Left renal cortex interstitium (tissue), 4 donors: Measurements from ENCODE around the gene CCDC196. TPM values are rescaled to one million over a fixed set of nuclear protein-coding genes. Genes with fewer than 3 reads are reported as not detected.
"Not testable (repeated sequence)": the region's sequence is repeated elsewhere in the genome, so short reads cannot be mapped to it uniquely, and the experiment has no call there.

Experiments used
- DNase-seq, 4 donors: peaks; one replicate each; pipeline ENCODE4 v3.0.0-alpha.2; 2013; ENCODE audit warnings: low read depth in 4 of 4, low spot score in 2 of 4, missing footprints in 1 of 4
- polyA plus RNA-seq, 4 donors: library from polyadenylated mRNA; unstranded; fragments of 120-200 nt; gene quantifications; one replicate each; pipeline ENCODE4 v1.2.1, GENCODE V29; 2013; ENCODE audit not compliant: insufficient read length in 4 of 4

The CCDC196 gene
- polyA plus RNA-seq, 4 donors: 0.22 to 0.36 TPM; not detected in 2

DNA sequence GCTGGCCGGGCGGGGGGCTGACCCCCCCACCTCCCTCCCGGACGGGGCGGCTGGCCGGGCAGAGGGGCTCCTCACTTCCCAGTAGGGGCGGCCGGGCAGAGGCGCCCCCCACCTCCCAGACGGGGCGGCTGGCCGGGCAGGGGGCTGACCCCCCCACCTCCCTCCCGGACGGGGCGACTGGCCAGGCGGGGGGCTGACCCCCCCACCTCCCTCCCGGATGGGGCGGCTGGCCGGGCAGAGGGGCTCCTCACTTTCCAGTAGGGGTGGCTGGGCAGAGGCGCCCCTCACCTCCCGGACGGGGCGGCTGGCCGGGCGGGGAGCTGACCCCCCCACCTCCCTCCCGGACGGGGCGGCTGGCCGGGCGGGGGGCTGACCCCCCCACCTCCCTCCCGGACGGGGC lies 59.0 kb downstream of the CCDC196 start:
- DNase-seq: not testable (repeated sequence)

DNA sequence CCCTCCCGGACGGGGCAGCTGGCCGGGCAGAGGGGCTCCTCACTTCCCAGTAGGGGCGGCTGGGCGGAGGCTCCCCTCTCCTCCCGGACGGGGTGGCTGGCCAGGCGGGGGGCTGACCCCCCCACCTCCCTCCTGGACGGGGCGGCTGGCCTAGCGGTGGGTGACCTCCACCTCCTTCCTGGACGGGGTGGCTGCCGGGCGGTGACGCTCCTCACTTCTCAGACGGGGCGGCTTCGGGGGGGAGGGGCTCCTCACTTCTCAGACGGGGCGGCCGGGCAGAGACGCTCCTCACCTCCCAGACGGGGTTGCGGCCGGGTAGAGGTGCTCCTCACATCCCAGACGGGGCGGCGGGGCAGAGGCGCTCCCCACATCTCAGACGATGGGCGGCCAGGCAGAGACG lies 59.6 kb downstream of the CCDC196 start:
- DNase-seq: not testable (repeated sequence)

Other genes starting within 250 kb of the CCDC196 start
- 10 to 100 TPM; 57.2 to 77.2 (median 68.4) TPM for gene GPHN, start 21.8 kb downstream of the CCDC196 start, polyA plus RNA-seq